Thoracic aorta (tissue), 2 donors: ENCODE results near the gene KCNIP4. TPM values are rescaled to one million over a fixed set of nuclear protein-coding genes. Genes with fewer than 3 reads are reported as not detected.

Source experiments
- ATAC-seq: fragments of 150-250 bp; one replicate; pipeline ENCODE4 v1.8.0; 2017; ENCODE audit warnings: low read depth; ENCODE audit not compliant: insufficient number of reproducible peaks, low FRiP score
- DNase-seq: peaks from one replicate; pipeline ENCODE4 v3.0.0-alpha.2; 2020; ENCODE audit warnings: low spot score
- H3K27ac ChIP-seq, 2 donors: fragments of 200-600 bp; sonication (generic); 1 replicate in 1 of 2; 2 replicates in 1 of 2; pipeline ENCODE4 v1.5.1; 2016; ENCODE audit warnings: mild to moderate bottlenecking in 2 of 2, moderate library complexity in 2 of 2
- H3K27me3 ChIP-seq: fragments of 200-600 bp; sonication (generic); replicated peaks from 2 replicates; pipeline ENCODE4 v1.6.0; 2016; ENCODE audit warnings: mild to moderate bottlenecking; ENCODE audit not compliant: insufficient read depth
- H3K36me3 ChIP-seq: fragments of 200-600 bp; sonication (generic); one replicate; pipeline ENCODE4 v1.5.1; 2016
- H3K4me1 ChIP-seq, 2 donors: fragments of 200-600 bp; sonication (generic); 1 replicate in 1 of 2; 2 replicates in 1 of 2; pipeline versions ENCODE4 v1.5.1 to v1.6.0; 2016; ENCODE audit warnings: low read depth in 2 of 2, mild to moderate bottlenecking in 1 of 2; ENCODE audit not compliant: control insufficient read depth in 1 of 2
- H3K4me3 ChIP-seq: fragments of 200-600 bp; sonication (generic); 2 replicates; pipeline ENCODE4 v1.5.1; 2016; ENCODE audit warnings: mild to moderate bottlenecking
- H3K9me3 ChIP-seq: fragments of 200-600 bp; sonication (generic); 2 replicates; pipeline ENCODE4 v1.5.1; 2016
- CTCF ChIP-seq: fragments of 200-600 bp; sonication (generic); IDR thresholded peaks from one replicate; pipeline ENCODE4 v1.5.1; 2019; ENCODE audit warnings: antibody characterized with exemption
- total RNA-seq, 2 donors: library from RNA; depleted of rRNA; stranded (reverse); fragments of >200 nt; gene quantifications; one replicate each; pipeline versions ENCODE4 v1.1.0 to v1.2.3, GENCODE V29; 2016

KCNIP4 gene
- total RNA-seq, 2 donors from 2014 or later = not detected

GRCh38 chr4:20679951-20680350, 1268.6 kb downstream of the KCNIP4 start:
- Histone ChIP-seq H3K4me3 (no peak overlapping the region), H3K36me3 (no peaks in the 10 kb centered on the region), H3K4me1 (no peaks in the 10 kb centered on the region), H3K9me3 (no peaks in the 10 kb centered on the region), H3K27ac (no peak overlapping the region), H3K27me3 (no peaks in the 10 kb centered on the region)
- TF ChIP-seq CTCF = no peak
- DNase-seq = no peak
- no peak for ATAC-seq
